ENCODE data around the gene STAMBPL1.

DNA sequence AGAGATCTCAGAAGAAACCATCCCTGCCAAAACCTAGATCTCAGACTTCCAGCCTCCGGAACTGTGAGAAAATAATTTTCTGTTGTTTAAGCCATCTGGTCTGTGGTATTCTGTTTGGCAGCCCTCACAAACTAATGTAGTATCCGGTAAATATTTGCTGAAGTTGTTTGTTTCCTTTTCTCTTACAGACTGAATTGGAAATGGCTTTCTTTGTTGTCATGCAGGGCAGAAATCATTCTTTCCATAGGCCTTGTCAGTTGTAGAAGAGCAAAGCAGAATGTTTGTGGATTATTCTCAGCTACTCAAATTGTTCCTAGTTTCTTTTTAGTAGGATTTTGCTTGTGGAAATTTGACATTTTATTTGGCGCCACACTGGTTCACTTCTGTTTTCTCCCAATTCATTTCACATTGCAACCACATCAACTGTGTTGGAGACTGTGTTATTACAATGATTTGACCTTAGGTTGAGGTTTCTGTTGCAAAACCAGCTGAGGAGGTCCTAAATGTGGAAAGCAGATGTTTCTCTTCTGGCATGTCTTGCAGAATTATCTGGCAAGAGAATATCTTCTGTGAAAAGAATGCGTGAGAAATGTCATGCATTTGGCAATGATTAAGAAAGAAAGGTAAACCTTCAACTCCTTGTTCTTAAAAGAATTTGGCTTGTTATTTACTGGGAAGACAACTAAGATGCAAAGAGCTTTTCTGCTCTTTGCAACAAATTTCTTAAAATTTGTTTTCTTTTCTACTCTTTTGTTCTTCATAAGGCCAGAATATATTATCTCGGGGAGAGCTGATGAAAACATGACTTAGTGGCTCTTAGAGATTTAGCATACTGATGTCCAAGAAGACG is 46.7 kb downstream of the STAMBPL1 start:
- TF ChIP-seq POLR2A (IDR thresholded peaks at IDR 0.05; ENCODE audit: low read length) (no peak), GATA1 (IDR thresholded peaks at IDR 0.05; ENCODE audit: low read depth, low read length) (no peak)
